UCSD-AML1 (cell line): ENCODE measurements around the gene PAK2.
"Not testable (repeated sequence)": the region's sequence is repeated elsewhere in the genome, so short reads cannot be mapped to it uniquely, and the experiment has no call there.

Source experiments
- DNase-seq: peaks from one replicate; lab custom pipeline; 2025; ENCODE audit not compliant: unreplicated experiment; lab: John Stamatoyannopoulos, UW

The PAK2 gene

DNA sequence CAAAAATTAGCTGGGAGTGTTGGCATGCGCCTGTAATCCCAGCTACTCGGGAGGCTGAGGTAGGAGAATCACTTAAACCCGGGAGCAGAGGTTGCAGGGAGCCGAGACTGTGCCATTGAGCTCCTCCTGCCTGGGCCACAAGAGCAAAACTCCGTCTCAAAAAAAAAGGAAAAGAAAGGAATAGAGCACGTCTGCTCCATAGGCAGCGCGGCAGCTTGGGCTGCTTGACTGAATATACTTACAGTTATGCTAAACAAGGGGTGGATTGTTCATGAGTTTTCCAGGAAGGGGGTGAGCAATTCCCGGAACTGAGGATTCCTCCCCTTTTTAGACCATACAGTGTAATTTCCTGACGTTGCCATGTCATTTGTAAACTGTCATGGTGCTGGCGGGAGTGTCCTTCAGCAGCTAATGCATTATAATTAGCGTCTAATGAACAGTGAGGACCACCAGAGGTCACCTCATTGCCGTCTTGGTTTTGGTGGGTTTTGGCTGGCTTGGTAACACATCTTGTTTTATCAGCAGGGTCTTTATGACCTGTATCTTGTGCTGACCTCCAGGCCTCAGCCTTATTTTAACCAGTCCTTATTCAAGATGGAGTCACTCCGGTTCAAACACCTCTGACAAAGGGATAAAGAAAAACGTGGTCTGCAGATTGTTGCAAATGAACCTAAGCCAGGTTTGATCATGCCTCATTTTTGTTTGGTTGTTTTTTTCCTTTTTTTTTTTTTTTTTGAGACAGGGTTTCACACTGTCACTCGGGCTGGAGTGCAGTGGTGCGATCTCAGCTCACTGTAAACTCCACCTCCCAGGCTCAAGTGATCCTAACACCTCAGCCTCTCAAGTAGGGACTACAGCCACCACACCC lies 103.1 kb downstream of the PAK2 start:
- DNase-seq, result peak; percentile 26

- no peak for DNase-seq
Measured at GRCh38 chr3:196843435-196844110, 103.9 kb downstream of the PAK2 start.

DNA sequence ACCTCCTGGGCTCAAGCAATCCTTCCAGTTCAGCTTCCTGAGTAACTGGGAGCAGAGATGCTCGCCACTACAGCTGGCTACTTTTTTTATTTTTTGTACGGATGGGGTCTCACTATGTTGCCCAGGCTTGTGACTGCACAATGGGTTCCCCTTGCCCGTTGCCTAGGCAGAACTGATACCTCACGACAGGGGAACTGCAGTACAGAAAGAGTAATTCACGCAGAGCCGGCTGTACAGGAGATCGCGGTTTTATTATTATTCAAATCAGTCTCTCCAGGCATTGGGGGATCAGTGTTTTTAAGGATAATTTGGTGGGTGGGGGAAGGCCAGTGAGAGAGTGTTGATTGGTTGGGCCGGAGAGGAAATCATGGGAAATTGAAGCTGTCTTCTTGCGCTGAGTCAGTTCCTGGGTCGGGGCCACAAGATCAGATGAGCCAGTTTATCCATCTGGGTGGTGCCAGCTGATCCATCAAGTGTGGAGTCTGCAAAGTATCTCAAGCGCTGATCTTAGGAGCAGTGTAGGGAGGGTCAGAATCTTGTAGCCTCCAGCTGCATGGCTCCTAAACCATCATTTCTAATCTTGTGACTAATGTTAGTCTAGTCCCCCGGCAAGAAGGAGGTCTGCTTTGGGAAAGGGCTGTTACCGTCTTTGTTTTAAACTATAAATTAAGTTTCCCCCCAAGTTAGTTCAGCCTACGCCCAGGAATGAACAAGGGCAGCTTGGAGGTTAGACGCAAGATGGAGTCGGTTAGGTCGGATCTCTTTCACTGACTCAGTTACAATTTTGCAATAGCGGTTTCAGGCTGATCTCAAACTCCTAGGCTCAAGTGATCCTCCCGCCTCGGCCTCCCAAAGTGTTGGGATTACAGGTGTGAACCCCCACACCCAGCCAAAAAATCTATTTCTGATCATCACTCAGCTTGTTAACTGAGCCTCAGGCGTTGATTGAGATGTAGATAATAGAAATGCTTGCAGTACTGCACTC lies 104.9 kb downstream of the PAK2 start:
- peak; percentile 11 for DNase-seq

DNA sequence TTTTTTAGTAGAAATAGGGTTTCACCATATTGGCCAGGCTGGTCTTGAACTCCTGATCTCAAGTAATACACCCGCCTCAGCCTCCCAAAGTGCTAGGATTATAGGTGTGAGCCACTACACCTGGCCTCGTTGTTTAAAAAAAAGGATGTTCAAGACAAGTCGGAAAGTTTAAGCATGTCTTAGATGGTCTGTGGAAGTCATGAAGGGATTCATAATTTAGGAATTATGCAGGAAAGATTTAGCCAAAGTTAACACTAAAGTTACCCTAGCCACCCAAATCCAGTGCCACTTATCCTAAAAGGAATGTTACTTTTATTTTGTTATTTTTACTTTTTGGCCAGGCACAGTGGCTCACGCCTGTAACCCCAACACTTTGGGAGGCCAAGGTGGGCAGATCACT lies 108.7 kb downstream of the PAK2 start:
- not testable (repeated sequence) for DNase-seq

- no peak for DNase-seq
Measured at GRCh38 chr3:196849180-196849741, 109.6 kb downstream of the PAK2 start.

DNA sequence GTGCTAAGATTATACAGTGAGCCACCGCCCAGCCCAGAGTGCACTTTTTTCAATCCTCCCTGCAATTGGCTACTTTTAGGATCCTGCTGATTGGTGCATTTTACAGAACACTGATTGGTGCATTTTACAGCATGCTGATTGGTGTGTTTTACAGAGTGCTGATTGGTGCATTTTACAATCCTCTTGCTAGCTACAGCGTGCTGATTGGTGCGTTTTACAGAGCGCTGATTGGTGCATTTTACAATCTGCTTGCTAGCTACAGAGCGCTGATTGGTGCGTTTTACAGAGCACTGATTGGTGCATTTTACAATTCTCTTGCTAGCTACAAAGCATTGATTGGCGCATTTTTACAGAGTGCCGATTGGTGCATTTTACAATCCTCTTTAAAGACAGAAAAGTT lies 123.3 kb downstream of the PAK2 start:
- DNase-seq, result not testable (repeated sequence)

DNA sequence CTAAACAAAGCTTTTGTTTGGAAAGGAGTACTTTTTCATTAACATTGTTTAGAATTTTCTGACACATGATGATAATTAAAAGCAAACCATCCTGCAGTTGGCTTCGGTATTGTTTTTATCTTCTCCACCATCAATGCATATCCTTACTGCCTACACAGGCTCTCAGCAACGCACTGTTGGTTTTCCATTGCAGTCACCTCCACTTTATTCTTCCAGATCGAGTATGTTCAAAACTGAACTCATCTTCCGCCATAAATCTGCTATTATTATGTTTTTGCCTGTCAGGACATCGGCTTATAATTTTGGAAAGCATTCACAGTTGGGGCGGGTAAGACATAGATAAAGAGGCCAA lies 127.5 kb downstream of the PAK2 start:
- DNase-seq, result no peak

DNA sequence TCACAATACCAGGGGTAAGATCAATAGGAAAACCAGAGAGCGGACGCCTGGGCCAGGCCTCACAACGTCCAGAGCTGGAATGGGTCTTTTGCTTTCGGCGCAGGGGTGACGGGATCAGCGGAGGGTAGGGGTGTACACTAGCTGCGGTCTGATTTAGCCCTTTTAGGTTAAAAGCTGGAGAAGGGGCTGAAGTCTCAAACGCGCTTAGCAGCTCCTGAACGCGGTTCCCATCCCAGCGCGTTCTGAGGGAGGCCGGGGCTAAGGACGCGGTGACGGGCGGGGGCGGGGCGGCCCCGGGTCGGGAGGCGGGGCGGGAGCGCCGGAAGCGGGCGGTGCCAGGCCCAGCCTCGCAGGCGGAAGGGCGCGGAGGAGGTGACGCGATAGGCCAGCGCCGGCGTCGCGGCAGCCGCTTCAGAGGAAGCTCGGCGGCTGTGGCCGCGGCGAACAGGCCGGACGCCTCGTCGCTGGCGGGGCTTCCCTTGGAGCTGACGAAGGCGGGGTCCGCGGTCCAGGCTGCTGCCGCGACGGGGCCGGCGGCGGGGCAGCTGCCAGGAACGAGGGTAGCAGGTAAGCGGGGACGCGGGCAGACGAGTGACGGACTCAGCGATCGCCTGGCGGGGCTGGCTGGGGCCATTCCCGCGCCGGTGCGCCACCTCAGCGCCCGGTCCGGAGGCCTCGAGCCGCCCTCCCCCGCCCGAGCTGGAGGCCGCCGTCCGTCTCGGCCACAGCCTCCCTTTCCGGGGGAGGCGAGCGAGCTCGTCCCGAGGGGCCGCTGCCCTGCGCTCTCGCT lies 128.0 kb downstream of the PAK2 start, which contains the start of gene SENP5:
TSS of gene SENP5 (plus strand) at position 414 of the 790 bp plus-strand sequence. CDS start 17,262 bp downstream, outside the sequence.
- DNase-seq, result peak; percentile 94

DNA sequence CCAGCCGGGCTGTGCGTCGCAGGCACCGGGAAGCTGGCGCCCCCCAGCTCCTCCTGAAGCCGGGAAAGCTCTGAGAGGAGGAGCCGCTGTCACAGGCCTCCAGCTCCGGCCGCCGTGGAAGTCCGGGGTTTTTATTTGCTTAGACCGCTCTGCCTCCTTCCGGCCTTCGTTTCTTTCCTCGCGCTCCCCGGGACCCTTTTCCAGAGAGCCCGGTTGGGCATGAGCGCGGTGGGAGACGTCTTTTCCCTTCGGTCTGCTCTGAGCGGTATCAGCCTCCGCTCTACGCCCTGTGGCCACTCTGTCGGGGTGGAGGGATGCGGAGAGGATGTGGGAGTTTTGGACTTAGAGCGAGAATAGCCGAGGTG lies 128.6 kb downstream of the PAK2 start:
- DNase-seq, result peak; percentile 62

DNA sequence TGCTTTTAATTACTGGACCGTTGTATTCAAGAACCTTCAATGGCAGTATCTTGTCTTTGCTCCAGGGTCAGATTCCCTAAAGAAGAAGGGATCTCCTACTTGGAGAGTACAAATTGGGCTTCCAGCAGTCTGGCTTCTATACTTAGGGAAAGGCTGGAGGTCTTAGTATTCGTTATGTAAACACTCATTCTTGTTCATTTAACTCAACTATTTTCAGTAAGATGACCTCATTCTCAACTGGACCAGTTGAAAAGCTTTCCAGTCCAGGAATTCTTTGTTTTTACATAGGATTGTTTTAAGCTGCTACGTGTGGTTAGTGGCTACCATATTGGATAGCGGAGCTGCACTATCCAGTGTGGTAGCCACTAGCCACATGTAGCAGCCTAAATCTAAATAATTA lies 132.7 kb downstream of the PAK2 start:
- DNase-seq, result no peak

DNA sequence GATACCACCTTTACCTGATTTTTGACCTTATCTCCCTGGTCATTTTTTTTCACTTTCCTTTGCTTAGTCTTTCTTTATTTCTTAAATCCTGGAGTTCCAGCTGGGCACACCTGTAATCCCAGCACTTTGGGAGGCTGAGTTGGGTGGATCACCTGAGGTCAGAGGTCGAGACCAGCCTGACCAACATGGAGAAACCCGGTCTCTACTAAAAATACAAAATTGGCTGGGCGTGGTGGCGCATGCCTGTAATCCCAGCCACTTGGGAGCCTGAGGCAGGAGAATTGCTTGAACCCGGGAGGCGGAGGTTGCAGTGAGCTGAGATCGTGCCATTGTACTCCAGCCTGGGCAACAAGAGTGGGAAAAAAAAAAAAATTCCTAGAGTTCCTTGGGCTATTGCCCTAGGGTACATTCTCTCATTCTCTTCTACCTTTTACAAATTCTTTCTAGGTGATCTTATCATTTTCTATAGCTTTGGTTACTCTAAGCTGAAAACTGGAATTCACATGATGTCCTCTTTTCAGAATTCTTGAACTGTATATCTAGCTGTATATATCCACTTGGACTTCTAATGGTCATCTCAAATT lies 134.9 kb downstream of the PAK2 start:
- not testable (repeated sequence) for DNase-seq

- DNase-seq, result no peak
Measured at GRCh38 chr3:196875258-196875657, 135.6 kb downstream of the PAK2 start.
